ENCODE data around the gene UST. TPM values are rescaled to one million over a fixed set of nuclear protein-coding genes. Genes with fewer than 3 reads are reported as not detected.

Gene UST
- total and polyA plus RNA-seq, 9 of the 15 experiments (the other 6 are each of a cell fraction or from before 2014, with no cell fraction given), result 0.04 to 0.10 TPM; not detected in 7

DNA sequence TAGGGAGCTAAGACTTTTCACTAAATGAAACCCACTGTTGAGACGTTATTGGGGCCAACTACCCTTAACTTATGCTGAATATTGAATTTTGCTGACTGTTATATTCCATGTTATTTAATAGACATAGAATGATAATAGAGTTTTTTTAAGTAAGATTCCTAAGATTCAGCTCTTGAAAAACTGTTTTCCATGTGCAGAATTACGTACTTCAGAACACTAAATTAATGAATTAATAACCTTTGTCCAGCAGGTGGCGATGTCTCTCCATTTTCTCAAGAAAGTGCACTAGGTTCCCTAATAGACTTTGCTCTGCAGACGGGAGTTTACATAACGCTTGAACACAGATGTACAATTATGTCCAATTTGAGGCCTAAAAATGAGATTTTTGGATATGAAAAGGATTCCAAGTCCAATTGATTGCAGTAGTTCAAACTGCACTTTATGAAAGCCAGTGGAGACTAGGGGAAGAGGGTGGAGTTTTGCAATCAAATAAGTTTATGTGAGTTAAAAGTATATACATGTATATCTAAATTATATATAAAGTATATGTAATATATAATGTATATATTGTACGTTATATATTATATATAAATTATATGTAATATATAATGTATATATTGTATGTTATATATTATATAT lies 282.1 kb downstream of the UST start (continued):
- TF ChIP-seq, protein P1, sequence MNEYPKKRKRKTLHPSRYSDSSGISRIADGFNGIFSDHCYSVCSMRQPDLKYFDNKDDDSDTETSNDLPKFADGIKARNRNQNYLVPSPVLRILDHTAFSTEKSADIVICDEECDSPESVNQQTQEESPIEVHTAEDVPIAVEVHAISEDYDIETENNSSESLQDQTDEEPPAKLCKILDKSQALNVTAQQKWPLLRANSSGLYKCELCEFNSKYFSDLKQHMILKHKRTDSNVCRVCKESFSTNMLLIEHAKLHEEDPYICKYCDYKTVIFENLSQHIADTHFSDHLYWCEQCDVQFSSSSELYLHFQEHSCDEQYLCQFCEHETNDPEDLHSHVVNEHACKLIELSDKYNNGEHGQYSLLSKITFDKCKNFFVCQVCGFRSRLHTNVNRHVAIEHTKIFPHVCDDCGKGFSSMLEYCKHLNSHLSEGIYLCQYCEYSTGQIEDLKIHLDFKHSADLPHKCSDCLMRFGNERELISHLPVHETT (CRISPR knock-in tag; conservative IDR thresholded peaks at IDR 0.05 in 1 of 2, IDR thresholded peaks at IDR 0.05 in 1 of 2), result no peak
- TF ChIP-seq ZNF507 (tag; conservative IDR thresholded peaks at IDR 0.05) (no peak), ZHX1 (conservative IDR thresholded peaks at IDR 0.05; ENCODE audit: low read length) (no peak), RAD51 (IDR thresholded peaks at IDR 0.05; ENCODE audit: borderline replicate concordance, low read depth) (no peak), CREBBP (IDR thresholded peaks at IDR 0.05; ENCODE audit: low read depth, low read length) (no peak), ZNF780A (CRISPR knock-in tag; IDR thresholded peaks at IDR 0.05) (no peak), SMC3 (conservative IDR thresholded peaks at IDR 0.05; ENCODE audit: insufficient read depth, low read depth, low read length) (peak; percentile 80), KLF16 (IDR thresholded peaks at IDR 0.05) (no peak), ASH1L (IDR thresholded peaks at IDR 0.05; ENCODE audit: borderline replicate concordance, low read depth, partially characterized antibody) (no peak), FIP1L1 (IDR thresholded peaks at IDR 0.05; ENCODE audit: low read depth, low read length, poor library complexity, severe bottlenecking) (no peak), CTCF (IDR thresholded peaks at IDR 0.05 in 2 of 3, conservative IDR thresholded peaks at IDR 0.05 in 1 of 3; ENCODE audit: insufficient read depth in 2 of 3, low read depth in 1 of 3, low read length in 3 of 3) (peak; percentile 62 to 87 (median 69); a peak in 5 of 6 replicates), ZNF384 (IDR thresholded peaks at IDR 0.05; ENCODE audit: low read depth, low read length) (peak; percentile 15; the same call in 1 of the 2 replicates), ZNF592 (IDR thresholded peaks at IDR 0.05) (no peak), ARNT (IDR thresholded peaks at IDR 0.05) (no peak), CC2D1A (IDR thresholded peaks at IDR 0.05) (peak; percentile 58; the same call in 1 of the 2 replicates), YBX1 (IDR thresholded peaks at IDR 0.05) (no peak), BDP1 (IDR thresholded peaks at IDR 0.05; ENCODE audit: insufficient read depth, insufficient read length) (no peak), SIN3B (IDR thresholded peaks at IDR 0.05; ENCODE audit: low read depth) (no peak)
